ENCODE results near the gene PRTFDC1. TPM values are rescaled to one million over a fixed set of nuclear protein-coding genes. Genes with fewer than 3 reads are reported as not detected.

Gene PRTFDC1
- total and polyA plus RNA-seq, 2 of the 8 experiments (the other 6 are each of a cell fraction or from before 2014, with no cell fraction given): 5.9 to 6.6 TPM

- Histone ChIP-seq H3K36me3 (ENCODE audit: control insufficient read depth in 2 of 4, insufficient read depth in 4 of 4, low read length in 3 of 4) (no peaks in the 10 kb centered on the region), H2AK5ac (ENCODE audit: low read depth, low read length) (no peak overlapping the region), H3K9me3 (ENCODE audit: insufficient read depth in 2 of 2, low read depth in 1 of 2, low read length in 1 of 2) (no peaks in the 10 kb centered on the region), H3K14ac (ENCODE audit: insufficient read length) (no peak overlapping the region), H2AFZ (ENCODE audit: low read length) (no peak overlapping the region), H3K4ac (replicated peaks; ENCODE audit: insufficient read length, low read depth, low read length) (no peak overlapping the region), H3K18ac (ENCODE audit: extremely low read depth, low read length) (no peak overlapping the region), H4K5ac (ENCODE audit: insufficient read length, low read depth, low read length) (no peak overlapping the region), H3K27me3 (replicated peaks in 1 of 4; ENCODE audit: control insufficient read depth in 3 of 4, extremely low read depth in 1 of 4, insufficient read depth in 3 of 4, low read length in 3 of 4) (no peaks in the 10 kb centered on the region), H4K8ac (ENCODE audit: extremely low read depth, insufficient read depth, low read length) (no peak overlapping the region), H4K20me1 (replicated peaks in 1 of 2; ENCODE audit: control insufficient read depth in 1 of 2, insufficient read depth in 2 of 2, low read length in 2 of 2) (no peaks in the 10 kb centered on the region), H2BK20ac (ENCODE audit: low read length) (no peak overlapping the region), H2BK15ac (ENCODE audit: low read length) (no peak overlapping the region), H3K9ac (replicated peaks in 1 of 4; ENCODE audit: extremely low read depth in 1 of 4, low read depth in 3 of 4, low read length in 3 of 4) (no peak overlapping the region), H3K4me3 (ENCODE audit: extremely low read depth in 1 of 4, insufficient read depth in 2 of 4, low read depth in 3 of 4, low read length in 4 of 4) (no peak overlapping the region), H3K79me1 (ENCODE audit: low read depth, low read length) (no peaks in the 10 kb centered on the region), H2BK5ac (ENCODE audit: low read depth, low read length) (no peak overlapping the region), H3K27ac (ENCODE audit: low read depth, low read length) (no peak overlapping the region), H3K79me2 (ENCODE audit: control insufficient read depth in 1 of 2, insufficient read depth in 2 of 2, low read length in 2 of 2) (no peaks in the 10 kb centered on the region), H4K91ac (replicated peaks; ENCODE audit: insufficient read length, low read length) (no peak overlapping the region), H2BK12ac (ENCODE audit: low read depth, low read length) (no peak overlapping the region), H3K4me2 (ENCODE audit: insufficient read depth in 1 of 2, low read depth in 2 of 2, low read length in 2 of 2) (no peak overlapping the region), H2BK120ac (replicated peaks; ENCODE audit: low read depth, low read length) (no peak overlapping the region), H3K4me1 (replicated peaks in 1 of 4; ENCODE audit: control insufficient read depth in 3 of 4, insufficient read depth in 4 of 4, low read length in 3 of 4) (no peaks in the 10 kb centered on the region), H3K23ac (ENCODE audit: insufficient read length) (no peak overlapping the region), H3K56ac (replicated peaks; ENCODE audit: insufficient read length, low read depth, low read length) (no peak overlapping the region), H3K23me2 (ENCODE audit: low read depth, low read length) (no peaks in the 10 kb centered on the region)
- WGBS, 2 experiments (ENCODE audit: extremely low coverage in 1 of 2, insufficient coverage in 1 of 2, insufficient read length in 1 of 2, insufficient replicate concordance in 2 of 2, low coverage in 1 of 2, low lambda C conversion rate in 2 of 2, missing lambda C conversion rate in 1 of 2): 100% methylated on average over 2 of the region's 2 CpGs; no CpG with 5 or more reads in 1 of the 2 experiments
- ChIA-PET CTCF (ENCODE audit: partially characterized antibody) (no interaction called here), POLR2A (ENCODE audit: partially characterized antibody) (no interaction called here)
- FAIRE-seq (no peak), DNase-seq (ENCODE audit: low read depth in 1 of 2, low spot score in 2 of 2) (no peak)
- TF ChIP-seq SP1 (IDR thresholded peaks at IDR 0.05; ENCODE audit: low read depth, low read length): no peak
- TF ChIP-seq CHD1 (IDR thresholded peaks at IDR 0.05; ENCODE audit: low read depth, low read length): no peak
- TF ChIP-seq HDAC2 (IDR thresholded peaks at IDR 0.05; ENCODE audit: borderline replicate concordance in 1 of 2, low read depth in 2 of 2, low read length in 2 of 2): no peak
- no peak for TF ChIP-seq POLR2AphosphoS5 (IDR thresholded peaks at IDR 0.05; ENCODE audit: low read depth, low read length)
- TF ChIP-seq BACH1 (IDR thresholded peaks at IDR 0.05; ENCODE audit: low read length): no peak
- no peak for TF ChIP-seq SRF (IDR thresholded peaks at IDR 0.05; ENCODE audit: low read depth, low read length)
- no peak for TF ChIP-seq RXRA (IDR thresholded peaks at IDR 0.05; ENCODE audit: insufficient read depth, low read depth, low read length)
- no peak for TF ChIP-seq YY1 (IDR thresholded peaks at IDR 0.05; ENCODE audit: low read depth, low read length)
- TF ChIP-seq SP2 (IDR thresholded peaks at IDR 0.05; ENCODE audit: low read length): no peak
- TF ChIP-seq TBP (IDR thresholded peaks at IDR 0.05; ENCODE audit: low read depth, low read length): no peak
- no peak for TF ChIP-seq TEAD4 (IDR thresholded peaks at IDR 0.05; ENCODE audit: low read depth, low read length)
- TF ChIP-seq ATF2 (IDR thresholded peaks at IDR 0.05; ENCODE audit: low read length): no peak
- TF ChIP-seq SIRT6 (IDR thresholded peaks at IDR 0.05; ENCODE audit: low read length): no peak
- TF ChIP-seq GABPA (IDR thresholded peaks at IDR 0.05; ENCODE audit: borderline replicate concordance, insufficient read depth, low read length): no peak
- no peak for TF ChIP-seq MAFK (IDR thresholded peaks at IDR 0.05; ENCODE audit: low read depth, low read length)
Measured at GRCh38 chr10:24802378-24802777, 150.0 kb downstream of the PRTFDC1 start.

Measured in H1 (cell line).